ENCODE measurements around the gene SNU13.

DNA sequence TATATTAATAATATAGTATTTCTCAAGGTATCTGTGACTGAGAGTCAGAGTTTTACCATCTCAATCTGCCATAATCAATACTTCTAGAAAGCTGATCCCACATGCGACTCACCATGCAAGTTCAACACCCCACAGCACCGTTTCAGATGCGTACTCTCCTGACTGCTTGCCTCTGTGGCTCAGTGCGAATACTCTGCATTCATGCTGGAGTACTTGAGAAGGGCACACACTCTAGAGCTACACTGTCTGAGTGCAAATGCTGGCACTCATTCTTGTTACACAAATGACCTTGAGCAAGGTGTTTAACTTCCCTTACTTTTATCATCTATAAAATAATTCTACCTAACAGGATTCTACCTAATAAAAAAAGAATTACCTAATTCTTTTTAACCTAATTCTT, 12.5 kb downstream of the SNU13 start:
- no peak for TF ChIP-seq CTCF (IDR thresholded peaks at IDR 0.05)
- TF ChIP-seq POLR2A (IDR thresholded peaks at IDR 0.05): no peak
